Mucosa of rectum (tissue), 2 donors: Measurements from ENCODE around the gene SLC12A2.

Experiments used
- H3K27ac ChIP-seq, 2 donors: one replicate each; pipeline ENCODE4 v1.7.0; 2013; ENCODE audit warnings: inconsistent platforms in 2 of 2, low read depth in 2 of 2, low read length in 2 of 2
- H3K27me3 ChIP-seq, 2 donors: one replicate each; pipeline ENCODE4 v1.7.0; 2013; ENCODE audit warnings: low read length in 2 of 2; ENCODE audit not compliant: control insufficient read depth in 2 of 2, insufficient read depth in 2 of 2
- H3K36me3 ChIP-seq, 2 donors: one replicate each; pipeline ENCODE4 v1.7.0; 2013; ENCODE audit warnings: low read length in 2 of 2; ENCODE audit not compliant: control insufficient read depth in 2 of 2, insufficient read depth in 2 of 2
- H3K4me1 ChIP-seq, 2 donors: one replicate each; pipeline ENCODE4 v1.7.0; 2013; ENCODE audit warnings: low read length in 2 of 2, mild to moderate bottlenecking in 1 of 2; ENCODE audit not compliant: control insufficient read depth in 2 of 2, insufficient read depth in 2 of 2
- H3K4me3 ChIP-seq, 2 donors: one replicate each; pipeline ENCODE4 v1.7.0; 2013; ENCODE audit warnings: low read length in 2 of 2
- H3K9ac ChIP-seq, 2 donors: one replicate each; pipeline ENCODE4 v1.7.0; 2013; ENCODE audit warnings: low read length in 2 of 2, low read depth in 1 of 2, mild to moderate bottlenecking in 1 of 2
- H3K9me3 ChIP-seq, 2 donors: one replicate each; pipeline ENCODE4 v1.7.0; 2013; ENCODE audit warnings: low read length in 2 of 2; ENCODE audit not compliant: control insufficient read depth in 2 of 2
- donor health status: healthy.
- donor health status: Normal muscosa, but diverticular disease.

Gene SLC12A2

GRCh38 chr5:128193665-128194390 is 110.3 kb downstream of the SLC12A2 start:
- H3K9me3 ChIP-seq, result no peaks in the 10 kb centered on the region
- H3K36me3 ChIP-seq, result peaks cover 17 to 22% of the 10 kb centered on the region in 2 donors
- H3K9ac ChIP-seq, result no peak overlapping the region
- no peaks in the 10 kb centered on the region for H3K27me3 ChIP-seq
- H3K27ac ChIP-seq, result no peak overlapping the region
- peaks cover 0 to 3% of the 10 kb centered on the region in 2 donors for H3K4me1 ChIP-seq
- no peak overlapping the region for H3K4me3 ChIP-seq

GRCh38 chr5:128195316-128195715 is 111.8 kb downstream of the SLC12A2 start:
- Histone ChIP-seq H3K9ac (no peak overlapping the region), H3K4me1 (peaks cover 0 to 9% of the 10 kb centered on the region in 2 donors), H3K27me3 (no peaks in the 10 kb centered on the region), H3K27ac (no peak overlapping the region), H3K9me3 (no peaks in the 10 kb centered on the region), H3K36me3 (peaks cover 11 to 17% of the 10 kb centered on the region in 2 donors), H3K4me3 (no peak overlapping the region)

GRCh38 chr5:128196080-128196479 is 112.5 kb downstream of the SLC12A2 start:
- H3K27me3 ChIP-seq, result no peaks in the 10 kb centered on the region
- no peaks in the 10 kb centered on the region for H3K9me3 ChIP-seq
- H3K36me3 ChIP-seq, result peaks cover 6 to 17% of the 10 kb centered on the region in 2 donors
- no peak overlapping the region for H3K27ac ChIP-seq
- H3K4me3 ChIP-seq, result no peak overlapping the region
- H3K9ac ChIP-seq, result no peak overlapping the region
- H3K4me1 ChIP-seq, result peaks cover 2 to 17% of the 10 kb centered on the region in 2 donors

- Histone ChIP-seq H3K9me3 (no peaks in the 10 kb centered on the region), H3K36me3 (peaks cover 6 to 17% of the 10 kb centered on the region in 2 donors), H3K4me1 (peaks cover 8 to 22% of the 10 kb centered on the region in 2 donors), H3K27ac (no peak overlapping the region), H3K4me3 (no peak overlapping the region), H3K27me3 (no peaks in the 10 kb centered on the region), H3K9ac (no peak overlapping the region)
Observed at GRCh38 chr5:128196791-128197190, 113.2 kb downstream of the SLC12A2 start.

GRCh38 chr5:128197896-128198522 is 114.4 kb downstream of the SLC12A2 start:
- H3K4me3 ChIP-seq, result no peak overlapping the region
- H3K9ac ChIP-seq, result no peak overlapping the region
- H3K36me3 ChIP-seq, result peaks cover 6 to 13% of the 10 kb centered on the region in 2 donors
- H3K9me3 ChIP-seq, result no peaks in the 10 kb centered on the region
- no peak overlapping the region for H3K27ac ChIP-seq
- H3K27me3 ChIP-seq, result no peaks in the 10 kb centered on the region
- peaks cover 11 to 22% of the 10 kb centered on the region in 2 donors for H3K4me1 ChIP-seq

- no peak overlapping the region for H3K4me3 ChIP-seq
- no peaks in the 10 kb centered on the region for H3K9me3 ChIP-seq
- peaks cover 6 to 10% of the 10 kb centered on the region in 2 donors for H3K36me3 ChIP-seq
- H3K4me1 ChIP-seq, result peaks cover 11 to 22% of the 10 kb centered on the region in 2 donors
- no peaks in the 10 kb centered on the region for H3K27me3 ChIP-seq
- no peak overlapping the region for H3K27ac ChIP-seq
- H3K9ac ChIP-seq, result no peak overlapping the region
Observed at GRCh38 chr5:128199104-128199503, 115.5 kb downstream of the SLC12A2 start.

GRCh38 chr5:128199611-128200010 is 116.0 kb downstream of the SLC12A2 start:
- H3K9ac ChIP-seq, result no peak overlapping the region
- H3K27ac ChIP-seq, result no peak overlapping the region
- H3K4me3 ChIP-seq, result no peak overlapping the region
- H3K36me3 ChIP-seq, result peaks cover 6 to 10% of the 10 kb centered on the region in 2 donors
- H3K9me3 ChIP-seq, result no peaks in the 10 kb centered on the region
- H3K4me1 ChIP-seq, result peaks cover 11 to 22% of the 10 kb centered on the region in 2 donors
- H3K27me3 ChIP-seq, result no peaks in the 10 kb centered on the region

- Histone ChIP-seq H3K9ac (no peak overlapping the region), H3K9me3 (no peaks in the 10 kb centered on the region), H3K27me3 (no peaks in the 10 kb centered on the region), H3K4me1 (peaks cover 11 to 22% of the 10 kb centered on the region in 2 donors), H3K36me3 (peaks cover 6 to 10% of the 10 kb centered on the region in 2 donors), H3K4me3 (peak overlapping the region; percentile 41 to 56), H3K27ac (no peak overlapping the region)
Observed at GRCh38 chr5:128201065-128201926, 117.7 kb downstream of the SLC12A2 start.

GRCh38 chr5:128202320-128202719 is 118.8 kb downstream of the SLC12A2 start:
- H3K9ac ChIP-seq, result no peak overlapping the region
- H3K27me3 ChIP-seq, result no peaks in the 10 kb centered on the region
- H3K9me3 ChIP-seq, result no peaks in the 10 kb centered on the region
- peaks cover 11 to 22% of the 10 kb centered on the region in 2 donors for H3K4me1 ChIP-seq
- peaks cover 0 to 2% of the 10 kb centered on the region in 2 donors for H3K36me3 ChIP-seq
- H3K4me3 ChIP-seq, result no peak overlapping the region
- H3K27ac ChIP-seq, result no peak overlapping the region

GRCh38 chr5:128208436-128208835 is 124.9 kb downstream of the SLC12A2 start:
- H3K4me1 ChIP-seq, result no peaks in the 10 kb centered on the region
- H3K9me3 ChIP-seq, result no peaks in the 10 kb centered on the region
- no peaks in the 10 kb centered on the region for H3K27me3 ChIP-seq
- no peaks in the 10 kb centered on the region for H3K36me3 ChIP-seq
- H3K27ac ChIP-seq, result no peak overlapping the region
- H3K4me3 ChIP-seq, result no peak overlapping the region
- no peak overlapping the region for H3K9ac ChIP-seq
